Lower leg skin (tissue), 3 donors: ENCODE measurements around the gene FEZ2.

Experiments
- CTCF ChIP-seq, 3 donors: fragments of 450-650 bp; IDR thresholded peaks; one replicate each; pipeline ENCODE4 v1.5.1; 2016; ENCODE audit warnings: antibody characterized with exemption in 3 of 3, mild to moderate bottlenecking in 3 of 3, moderate library complexity in 2 of 3
- POLR2A ChIP-seq, 2 donors: fragments of 450-650 bp; IDR thresholded peaks; one replicate each; pipeline ENCODE4 v1.6.1; 2016 to 2017; ENCODE audit warnings: antibody characterized with exemption in 2 of 2, mild to moderate bottlenecking in 1 of 2, moderate library complexity in 1 of 2

GRCh38 chr2:36556842-36557241, 41.1 kb downstream of the FEZ2 start:
- TF ChIP-seq CTCF (IDR thresholded peaks at IDR 0.05) (no peak), POLR2A (IDR thresholded peaks at IDR 0.05) (no peak)
